IMR-90 (cell line): ENCODE data around the gene NDUFAF7. TPM values are rescaled to one million over a fixed set of nuclear protein-coding genes. Genes with fewer than 3 reads are reported as not detected.

ENCODE experiments used
- ATAC-seq: fragments of 200-7000 bp; cut with Tn5 transposase; 2 replicates; pipeline ENCODE4 v1.9.1; 2020; ENCODE audit warnings: low read depth, mild to moderate bottlenecking, moderate library complexity
- BruUV-seq: library from RNA; stranded (reverse); fragments of 400-500 nt; replicated peaks from 2 replicates; lab custom pipeline; 2021; lab: Mats Ljungman, UMichigan
- CTCF ChIA-PET: fragments of 300-600 bp; formaldehyde crosslinking; extraction: SDS; loops from one replicate; lab custom pipeline; 2021; ENCODE audit warnings: antibody characterized with exemption; lab: Yijun Ruan, JAX
- POLR2A ChIA-PET: fragments of 300-600 bp; sonication (Branson Sonifier 250); formaldehyde crosslinking; loops from one replicate; lab custom pipeline; 2022; ENCODE audit warnings: antibody characterized with exemption; ENCODE audit not compliant: unreplicated experiment; lab: Charles Lee
- DNase-seq: peaks from one replicate; pipeline ENCODE4 v3.0.0; 2013
- H2AFZ ChIP-seq: replicated peaks from 2 replicates; pipeline ENCODE3; 2013; ENCODE audit warnings: low read length, mild to moderate bottlenecking; ENCODE audit not compliant: poor library complexity
- H2AK5ac ChIP-seq: 2 replicates; pipeline ENCODE4 v1.6.1; 2013; ENCODE audit warnings: low read depth, low read length, inconsistent platforms
- H2AK9ac ChIP-seq: replicated peaks from 2 replicates; pipeline ENCODE3; 2013; ENCODE audit warnings: mild to moderate bottlenecking, low read depth, low read length, moderate library complexity; ENCODE audit not compliant: poor library complexity
- H2BK120ac ChIP-seq: 2 replicates; pipeline ENCODE4 v1.6.1; 2013; ENCODE audit warnings: low read depth, low read length, inconsistent platforms
- H2BK15ac ChIP-seq: 3 replicates; pipeline ENCODE4 v1.6.1; 2013; ENCODE audit warnings: low read depth, low read length, inconsistent platforms
- H2BK20ac ChIP-seq: 2 replicates; pipeline ENCODE4 v1.6.1; 2013; ENCODE audit warnings: low read depth, mild to moderate bottlenecking, inconsistent platforms, low read length, moderate library complexity
- H2BK5ac ChIP-seq: 2 replicates; pipeline ENCODE4 v1.6.1; 2013; ENCODE audit warnings: mild to moderate bottlenecking, low read depth, low read length, inconsistent platforms; ENCODE audit not compliant: poor library complexity, severe bottlenecking
- H3K14ac ChIP-seq: replicated peaks from 2 replicates; pipeline ENCODE4 v1.6.1; 2013; ENCODE audit warnings: low read depth, low read length, inconsistent platforms
- H3K18ac ChIP-seq: 2 replicates; pipeline ENCODE4 v1.6.1; 2013; ENCODE audit warnings: low read depth, low read length, control low read depth
- H3K23ac ChIP-seq: 2 replicates; pipeline ENCODE4 v1.6.1; 2013; ENCODE audit warnings: low read depth, low read length, inconsistent platforms
- H3K27ac ChIP-seq: 2 replicates; pipeline ENCODE4 v1.5.1; 2013; ENCODE audit warnings: mild to moderate bottlenecking, control low read depth, low read length; ENCODE audit not compliant: insufficient read depth
- H3K27me3 ChIP-seq: 2 replicates; pipeline ENCODE4 v1.6.1; 2013; ENCODE audit warnings: low read length; ENCODE audit not compliant: control insufficient read depth, insufficient read depth
- H3K36me3 ChIP-seq: 2 replicates; pipeline ENCODE4 v1.6.1; 2013; ENCODE audit warnings: low read length, mixed read lengths; ENCODE audit not compliant: control insufficient read depth, insufficient read depth
- H3K4ac ChIP-seq: 2 replicates; pipeline ENCODE4 v1.6.1; 2013; ENCODE audit warnings: low read depth, low read length, inconsistent platforms
- H3K4me1 ChIP-seq: 2 replicates; pipeline ENCODE4 v1.6.1; 2013; ENCODE audit warnings: low read length, mixed read lengths; ENCODE audit not compliant: control insufficient read depth, insufficient read depth
- H3K4me2 ChIP-seq: 2 replicates; pipeline ENCODE4 v1.6.1; 2013; ENCODE audit warnings: low read depth, mild to moderate bottlenecking, control low read depth, low read length, moderate library complexity
- H3K4me3 ChIP-seq: 2 replicates; pipeline ENCODE4 v1.5.1; 2013; ENCODE audit warnings: low read depth, mild to moderate bottlenecking, control low read depth, low read length, moderate library complexity; ENCODE audit not compliant: insufficient read depth
- H3K56ac ChIP-seq: 2 replicates; pipeline ENCODE4 v1.6.1; 2013; ENCODE audit warnings: low read length, inconsistent platforms; ENCODE audit not compliant: insufficient read depth; ENCODE audit errors: extremely low read depth
- H3K79me1 ChIP-seq, 2 experiments: 2 replicates each; pipeline ENCODE4 v1.6.1; 2013; ENCODE audit warnings: low read length in 2 of 2, inconsistent platforms in 1 of 2, low read depth in 1 of 2
- H3K9ac ChIP-seq: 2 replicates; pipeline ENCODE4 v1.6.1; 2013; ENCODE audit warnings: low read depth, low read length, control low read depth
- H3K9me1 ChIP-seq: 2 replicates; pipeline ENCODE4 v1.6.1; 2013; ENCODE audit warnings: low read length, inconsistent platforms; ENCODE audit not compliant: insufficient read depth
- H3K9me3 ChIP-seq: 2 replicates; pipeline ENCODE4 v1.6.1; 2013; ENCODE audit warnings: low read length; ENCODE audit not compliant: control insufficient read depth, insufficient read depth
- H4K20me1 ChIP-seq: 2 replicates; pipeline ENCODE4 v1.6.1; 2013; ENCODE audit warnings: low read length, inconsistent platforms; ENCODE audit not compliant: insufficient read depth
- H4K5ac ChIP-seq: 2 replicates; pipeline ENCODE4 v1.6.1; 2013; ENCODE audit warnings: mild to moderate bottlenecking, low read depth, low read length, control low read depth
- H4K8ac ChIP-seq, 2 experiments: 2 replicates each; pipeline ENCODE4 v1.6.1; 2013; ENCODE audit warnings: low read depth in 2 of 2, low read length in 2 of 2, control low read depth in 1 of 2, inconsistent platforms in 1 of 2
- H4K91ac ChIP-seq: 2 replicates; pipeline ENCODE4 v1.6.1; 2013; ENCODE audit warnings: low read depth, low read length, inconsistent platforms; ENCODE audit not compliant: insufficient read depth
- NFE2L2 ChIP-seq: fragments of 150-350 bp; IDR thresholded peaks from 2 replicates; pipeline ENCODE4 v1.6.1; 2016; ENCODE audit warnings: low read depth, mild to moderate bottlenecking, low read length
- RCOR1 ChIP-seq: IDR thresholded peaks from 2 replicates; pipeline ENCODE4 v1.6.1; 2012; ENCODE audit warnings: mild to moderate bottlenecking, low read length, improper control_type of control experiment; ENCODE audit not compliant: insufficient replicate concordance
- WGBS, 2 experiments: methylation state at CpG; one replicate each; pipeline versions ENCODE4 v1.1.5 to v1.1.7; 2013; ENCODE audit warnings: missing lambda C conversion rate in 2 of 2; ENCODE audit not compliant: insufficient read length in 1 of 2; ENCODE audit errors: extremely low coverage in 2 of 2; 5-methylcytosine and 5-hydroxymethylcytosine counted together
- dilution Hi-C: fragments of 300-500 bp; cut with HindIII; formaldehyde crosslinking; loops from one replicate; pipeline ENCODE4 v1.14.3; 2018; ENCODE audit warnings: low sequenced_read_pairs; ENCODE audit not compliant: unreplicated experiment
- in situ Hi-C: fragments of 300-500 bp; cut with MboI; formaldehyde crosslinking; loops from 3 replicates; pipeline ENCODE4 v1.14.3; 2019; ENCODE audit warnings: low sequenced_read_pairs, inconsistent platforms, mixed read lengths
- intact Hi-C: fragments of 100-400 bp; cut with micrococcal nuclease; formaldehyde crosslinking; loops from 2 replicates; pipeline ENCODE4 v1.10.0; 2022
- polyA plus RNA-seq, 3 experiments: library from polyadenylated mRNA; depleted of rRNA; stranded (reverse); fragments of >200 nt; gene quantifications; 2 replicates each; pipeline ENCODE4 v1.2.3, GENCODE V29; 2012; ENCODE audit warnings: low replicate concordance in 1 of 3
- total RNA-seq: library from RNA; depleted of rRNA; stranded (reverse); fragments of >200 nt; gene quantifications from 2 replicates; pipeline ENCODE4 v1.2.3, GENCODE V29; 2012

NDUFAF7 gene
- total and polyA plus RNA-seq, 2 of the 4 experiments (the other 2 are of a cell fraction): 9.9 to 17.4 TPM

- no peak overlapping the region for H3K56ac ChIP-seq
- peak overlapping the region; percentile 80; the same call in 1 of the 2 replicates for H3K27ac ChIP-seq
- no peak overlapping the region for H2AK5ac ChIP-seq
- H3K27me3 ChIP-seq: no peaks in the 10 kb centered on the region; the same call in 1 of the 2 replicates
- no peak overlapping the region for H4K8ac ChIP-seq
- H4K91ac ChIP-seq: no peak overlapping the region
- H3K4me3 ChIP-seq: no peak overlapping the region
- CTCF ChIA-PET: interaction anchor here (1.2 kb wide), 1 partner anchor 13 kb away, joined by 5 read pairs; no protein-coding TSS in a partner anchor
- peak overlapping the region; percentile 64; the same call in 1 of the 2 replicates for H3K4me2 ChIP-seq
- peak; percentile 66 for DNase-seq
- H3K9me1 ChIP-seq: no peaks in the 10 kb centered on the region
- H3K4ac ChIP-seq: no peak overlapping the region
- H2AK9ac ChIP-seq: no peak overlapping the region
- BruUV-seq: no TSS peak
- no peak overlapping the region for H2BK20ac ChIP-seq
- intact Hi-C loops (no loop called here), dilution Hi-C loops (no loop called here), in situ Hi-C loops (no loop called here)
- peak overlapping the region; percentile 80; the same call in 1 of the 2 replicates for H4K5ac ChIP-seq
- peak overlapping the region; percentile 1; the same call in 1 of the 2 replicates for H3K18ac ChIP-seq
- H2BK5ac ChIP-seq: peak overlapping the region; percentile 74
- no peak overlapping the region for H2AFZ ChIP-seq
- no peak overlapping the region for H3K9ac ChIP-seq
- no peak overlapping the region for H2BK15ac ChIP-seq
- peaks cover 3% of the 10 kb centered on the region for H3K4me1 ChIP-seq
- POLR2A ChIA-PET: interaction anchor here (0.7 kb wide), 1 partner anchor 138 kb away, joined by 10 read pairs; no protein-coding TSS in a partner anchor
- no peaks in the 10 kb centered on the region for H4K20me1 ChIP-seq
- WGBS, 2 experiments: no CpG with 5 or more reads among the region's 17 CpGs
- peak; percentile 90 for ATAC-seq
- no peak overlapping the region for H2BK120ac ChIP-seq
- no peaks in the 10 kb centered on the region for H3K9me3 ChIP-seq
- H3K79me1 ChIP-seq: no peaks in the 10 kb centered on the region
- peak; percentile 67; the same call in 1 of the 2 replicates for TF ChIP-seq NFE2L2
- TF ChIP-seq RCOR1: no peak
- H3K14ac ChIP-seq: no peak overlapping the region; the same call in 1 of the 2 replicates
- no peaks in the 10 kb centered on the region for H3K36me3 ChIP-seq
- H3K23ac ChIP-seq: no peak overlapping the region
Measured at GRCh38 chr2:37181726-37182684, 49.5 kb upstream of the NDUFAF7 start.
